HG02642 (cell line): Measurements from ENCODE around the gene RASGEF1C.

ENCODE experiments used
- ATAC-seq: cut with Tn5 transposase; IDR thresholded peaks from one replicate; pipeline ENCODE4 v1.9.1; 2021; ENCODE audit warnings: mild to moderate bottlenecking; ENCODE audit not compliant: unreplicated experiment, poor library complexity

RASGEF1C gene

GRCh38 chr5:180111273-180112002, 97.6 kb downstream of the RASGEF1C start:
- no peak for ATAC-seq

DNA sequence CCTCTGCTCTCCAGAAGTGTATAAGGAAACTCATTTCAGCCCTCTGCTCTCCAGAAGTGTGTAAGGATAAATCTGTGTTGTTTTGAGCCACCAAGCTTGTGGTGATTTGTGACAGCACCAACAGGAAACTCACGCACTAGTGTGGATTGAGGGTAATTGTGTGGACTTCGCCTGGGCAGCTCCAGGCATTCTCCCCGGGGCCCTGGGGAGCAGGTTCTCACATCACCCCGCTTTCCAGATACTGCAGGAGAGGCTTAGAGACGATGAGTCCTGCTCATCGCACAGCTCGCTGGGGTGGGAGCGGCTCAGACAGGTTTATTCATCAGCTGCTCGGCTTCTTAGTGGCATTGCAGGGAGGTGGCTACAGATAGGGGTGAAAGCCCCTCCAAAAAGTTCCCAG, 99.1 kb downstream of the RASGEF1C start:
- no peak for ATAC-seq

- no peak for ATAC-seq
These were observed 102.0 kb downstream of the RASGEF1C start for GRCh38 chr5:180107005-180107404.

DNA sequence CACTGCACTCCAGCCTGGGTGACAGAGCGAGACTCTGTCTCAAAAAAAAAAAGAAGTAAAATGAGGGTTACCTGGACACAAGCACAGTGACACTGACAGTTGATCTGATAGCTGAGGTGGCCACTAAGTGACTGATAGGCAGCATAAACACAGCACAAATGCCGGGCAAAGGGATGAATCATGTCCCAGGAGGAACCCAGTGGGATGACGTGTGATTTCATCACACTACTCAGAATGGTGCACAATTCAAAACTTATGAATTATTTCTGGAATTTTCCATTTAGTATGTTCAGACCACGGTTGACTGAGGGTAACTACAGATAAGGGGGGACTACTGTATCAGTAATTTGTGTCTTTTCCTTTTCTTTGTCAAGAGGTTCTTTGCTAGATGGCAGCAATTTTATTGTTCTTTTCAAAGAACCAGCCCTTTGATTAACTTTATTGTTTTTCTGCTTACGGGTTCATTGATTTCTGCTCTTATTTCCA, 103.1 kb downstream of the RASGEF1C start:
- ATAC-seq: no peak

DNA sequence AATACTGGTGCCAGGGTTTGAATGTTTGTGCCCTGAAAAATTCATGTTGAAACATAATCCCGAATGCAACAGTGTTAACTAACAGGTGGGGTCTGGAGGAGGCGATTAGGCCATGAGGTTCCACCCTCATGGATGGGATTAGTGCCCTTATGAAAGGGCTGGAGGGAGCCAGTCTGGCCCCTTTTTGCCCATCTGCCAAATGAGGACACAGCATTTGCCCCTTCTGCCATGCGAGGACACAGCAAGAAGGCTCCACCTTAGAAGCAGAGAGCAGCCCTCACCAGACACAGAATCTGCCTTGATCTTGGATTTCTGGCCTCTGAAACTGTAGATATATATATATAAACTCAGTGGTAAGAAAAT, 104.9 kb downstream of the RASGEF1C start:
- no peak for ATAC-seq

GRCh38 chr5:180103487-180104167, 105.4 kb downstream of the RASGEF1C start:
- no peak for ATAC-seq

GRCh38 chr5:180102636-180103035, 106.4 kb downstream of the RASGEF1C start:
- no peak for ATAC-seq

- ATAC-seq: no peak
These were observed 107.4 kb downstream of the RASGEF1C start for GRCh38 chr5:180101451-180102105.

DNA sequence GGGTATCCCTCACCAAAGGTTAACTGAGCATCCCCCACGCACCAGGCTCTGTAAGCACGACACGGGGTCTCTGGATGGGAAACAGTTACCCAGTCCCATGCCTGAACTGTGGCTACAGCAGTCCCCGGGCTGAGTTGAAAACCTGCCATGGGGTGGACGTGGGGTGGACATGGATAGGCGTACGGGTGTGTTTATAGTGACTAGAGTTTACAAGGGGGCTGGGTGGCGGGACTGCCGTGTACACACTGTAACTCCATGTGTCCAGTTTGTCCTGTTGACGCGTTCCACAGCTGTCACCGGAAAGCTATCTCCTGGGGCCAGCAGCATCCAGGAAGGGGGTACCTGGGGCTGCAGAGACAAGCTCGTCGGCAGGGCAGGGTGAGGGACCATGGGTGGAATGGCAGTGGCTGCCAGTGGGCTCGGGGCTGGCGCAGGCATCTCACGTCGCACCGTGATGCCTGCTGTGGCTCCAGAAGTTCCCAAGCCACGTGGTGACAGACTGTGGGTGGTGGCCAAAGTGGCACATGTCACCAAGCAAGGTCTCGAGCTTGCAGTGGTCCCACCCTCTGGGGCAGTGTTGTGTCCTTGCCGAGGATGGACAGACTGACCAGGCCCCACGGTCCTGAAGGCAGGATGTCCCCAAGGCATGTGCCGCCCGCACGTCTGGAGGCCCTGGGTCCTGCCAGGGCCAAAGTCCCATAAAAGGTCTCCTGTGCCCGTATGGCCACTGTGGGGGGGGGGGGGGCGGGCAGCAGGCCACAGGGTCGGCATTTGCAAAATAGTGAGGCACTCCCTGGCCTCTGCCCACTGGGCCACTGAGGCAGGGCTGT, 108.2 kb downstream of the RASGEF1C start:
- no peak for ATAC-seq

GRCh38 chr5:180099733-180100611, 109.0 kb downstream of the RASGEF1C start:
- no peak for ATAC-seq

DNA sequence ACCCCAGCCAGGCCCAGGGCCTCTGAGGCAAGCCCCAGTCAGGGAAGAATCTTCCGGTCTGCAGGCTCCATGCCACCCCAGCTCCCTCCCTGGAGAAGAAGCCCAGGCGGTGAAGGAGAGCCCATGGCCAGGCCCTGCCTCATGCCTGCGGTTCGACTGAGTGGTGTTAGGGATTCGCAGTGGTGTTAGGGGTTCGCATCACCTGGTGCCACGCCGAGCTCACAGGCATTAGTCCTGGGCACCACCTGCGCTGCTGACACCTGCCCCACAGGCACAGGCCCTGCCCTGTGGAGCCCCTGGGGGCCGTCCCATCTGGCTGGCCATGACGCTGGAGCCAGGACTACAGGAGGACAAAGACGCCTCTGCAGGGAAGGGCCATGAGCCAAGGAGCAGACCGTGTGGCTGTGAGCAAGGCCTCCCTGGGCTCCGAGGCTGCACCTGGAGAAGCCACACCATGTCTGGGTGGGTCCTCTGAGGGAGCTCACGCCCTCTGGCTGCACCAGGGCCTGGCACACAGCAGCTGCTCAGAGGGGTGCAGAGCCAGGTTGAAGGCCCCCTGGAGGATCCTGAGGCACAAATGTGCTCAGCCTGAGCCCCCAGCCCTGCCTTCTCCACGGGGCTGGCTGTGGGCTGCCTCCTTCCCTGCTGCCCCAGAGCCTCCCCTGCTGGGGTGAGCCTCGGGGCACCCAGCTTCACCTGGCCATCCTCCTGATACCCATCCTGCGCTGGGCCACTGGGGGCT, 109.8 kb downstream of the RASGEF1C start:
- ATAC-seq: no peak

GRCh38 chr5:180098526-180098925, 110.5 kb downstream of the RASGEF1C start:
- no peak for ATAC-seq

GRCh38 chr5:180097926-180098325, 111.1 kb downstream of the RASGEF1C start:
- no peak for ATAC-seq

GRCh38 chr5:180097163-180097894, 111.7 kb downstream of the RASGEF1C start:
- ATAC-seq: no peak

DNA sequence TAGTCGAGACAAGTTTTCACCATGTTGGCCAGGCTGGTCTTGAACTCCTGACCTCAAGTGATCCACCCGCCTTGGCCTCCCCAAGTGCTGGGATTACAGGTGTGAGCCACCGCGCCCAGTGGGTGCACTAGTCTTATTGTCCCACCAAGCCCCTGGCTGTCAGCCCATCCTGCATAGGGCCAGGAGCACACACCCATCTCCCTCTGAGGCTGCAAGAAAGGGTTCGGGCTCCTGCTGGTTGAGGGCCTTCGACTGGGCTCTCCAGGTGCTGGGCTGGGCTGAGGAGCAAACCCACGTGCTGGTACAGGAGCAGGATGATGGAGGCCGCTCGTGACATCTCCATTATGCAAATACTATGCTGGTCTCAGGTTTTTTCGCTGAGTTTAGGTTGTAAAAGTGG, 112.4 kb downstream of the RASGEF1C start:
- ATAC-seq: no peak

- ATAC-seq: no peak
These were observed 113.5 kb downstream of the RASGEF1C start for GRCh38 chr5:180095545-180095944.

DNA sequence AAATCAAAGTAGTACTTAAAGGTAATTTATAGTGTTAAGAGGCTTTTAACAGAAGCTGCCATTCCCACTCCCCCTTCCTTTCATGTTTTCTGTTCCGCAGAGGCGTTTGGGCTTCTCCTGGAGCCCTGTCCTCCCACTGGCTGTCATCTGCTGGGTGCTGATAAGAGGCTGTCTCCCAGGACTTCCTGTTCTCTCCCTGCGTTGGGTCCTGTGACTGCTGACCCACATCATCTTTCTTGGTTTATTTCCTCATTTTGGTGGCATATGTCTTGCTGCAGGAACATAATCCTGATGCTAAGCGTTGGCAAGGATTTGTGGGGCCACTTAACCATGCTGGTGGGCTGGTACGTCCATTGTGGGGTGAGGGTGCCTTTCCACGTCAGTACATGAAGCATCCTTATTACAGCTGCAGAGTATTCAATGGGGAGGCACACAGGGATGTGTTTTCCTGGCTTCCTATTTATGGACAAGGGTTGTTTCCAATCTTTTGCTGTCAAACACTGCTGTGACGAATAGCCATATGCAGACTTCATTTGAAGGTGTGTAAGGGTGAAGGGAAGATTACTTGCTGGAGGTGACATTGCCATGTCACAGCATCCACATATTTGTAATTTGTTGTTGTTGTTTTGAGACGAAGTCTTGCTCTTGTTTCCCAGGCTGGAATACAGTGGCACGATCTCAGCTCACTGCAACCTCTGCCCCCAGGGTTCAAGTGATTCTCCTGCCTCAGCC, 115.2 kb downstream of the RASGEF1C start:
- no peak for ATAC-seq

- ATAC-seq: no peak
These were observed 115.8 kb downstream of the RASGEF1C start for GRCh38 chr5:180093241-180093640.
